ENCODE measurements around the gene FLT3LG. TPM values are rescaled to one million over a fixed set of nuclear protein-coding genes. Genes with fewer than 3 reads are reported as not detected.

Gene FLT3LG
- total RNA-seq, 1 donor from 2014 or later = 3.0 TPM

- no peak overlapping the region for H3K4me3 ChIP-seq (ENCODE audit: low read depth, low read length)
- H3K36me3 ChIP-seq (ENCODE audit: control insufficient read depth, insufficient read depth, low read length) = no peaks in the 10 kb centered on the region
- no peak for DNase-seq (ENCODE audit: low read depth)
- H3K27me3 ChIP-seq (ENCODE audit: control insufficient read depth, insufficient read depth, low read length) = peaks cover 98% of the 10 kb centered on the region
- TF ChIP-seq, protein P1, sequence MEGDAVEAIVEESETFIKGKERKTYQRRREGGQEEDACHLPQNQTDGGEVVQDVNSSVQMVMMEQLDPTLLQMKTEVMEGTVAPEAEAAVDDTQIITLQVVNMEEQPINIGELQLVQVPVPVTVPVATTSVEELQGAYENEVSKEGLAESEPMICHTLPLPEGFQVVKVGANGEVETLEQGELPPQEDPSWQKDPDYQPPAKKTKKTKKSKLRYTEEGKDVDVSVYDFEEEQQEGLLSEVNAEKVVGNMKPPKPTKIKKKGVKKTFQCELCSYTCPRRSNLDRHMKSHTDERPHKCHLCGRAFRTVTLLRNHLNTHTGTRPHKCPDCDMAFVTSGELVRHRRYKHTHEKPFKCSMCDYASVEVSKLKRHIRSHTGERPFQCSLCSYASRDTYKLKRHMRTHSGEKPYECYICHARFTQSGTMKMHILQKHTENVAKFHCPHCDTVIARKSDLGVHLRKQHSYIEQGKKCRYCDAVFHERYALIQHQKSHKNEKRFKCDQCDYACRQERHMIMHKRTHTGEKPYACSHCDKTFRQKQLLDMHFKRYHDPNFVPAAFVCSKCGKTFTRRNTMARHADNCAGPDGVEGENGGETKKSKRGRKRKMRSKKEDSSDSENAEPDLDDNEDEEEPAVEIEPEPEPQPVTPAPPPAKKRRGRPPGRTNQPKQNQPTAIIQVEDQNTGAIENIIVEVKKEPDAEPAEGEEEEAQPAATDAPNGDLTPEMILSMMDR (IDR thresholded peaks at IDR 0.05; ENCODE audit: insufficient read depth, low read length, poor library complexity, severe bottlenecking) = no peak
Observed at GRCh38 chr19:49428547-49429451, 45.2 kb upstream of the FLT3LG start.

DNA sequence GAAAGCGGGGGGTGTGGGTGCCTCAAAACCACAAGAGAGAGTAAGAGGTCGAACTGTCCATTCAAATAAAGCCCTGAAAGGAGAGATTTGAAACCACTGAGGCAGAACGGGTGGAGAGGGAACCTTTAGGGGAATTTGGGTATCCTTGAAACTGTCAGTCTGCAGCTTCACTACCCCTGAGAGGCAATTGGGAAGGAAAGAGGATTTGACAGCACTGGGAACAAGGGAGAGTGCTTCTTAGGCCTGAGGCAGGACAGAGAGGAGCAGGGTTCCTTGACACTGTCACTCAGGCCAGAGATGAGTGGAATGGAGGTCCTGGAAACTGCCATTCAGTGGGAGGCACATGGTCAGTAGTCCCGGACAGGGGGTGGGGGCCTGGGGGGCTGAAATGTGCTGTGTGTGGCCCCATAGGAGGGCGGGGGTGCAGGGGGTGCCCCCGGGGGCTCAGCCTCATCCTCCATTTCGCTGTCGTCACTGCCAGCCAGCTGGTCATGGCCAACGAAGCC is 43.8 kb upstream of the FLT3LG start:
- H3K36me3 ChIP-seq (ENCODE audit: control insufficient read depth, insufficient read depth, low read length) = no peaks in the 10 kb centered on the region
- no peak for DNase-seq (ENCODE audit: low read depth)
- H3K4me3 ChIP-seq (ENCODE audit: low read depth, low read length) = no peak overlapping the region
- TF ChIP-seq, protein P1 (IDR thresholded peaks at IDR 0.05; ENCODE audit: insufficient read depth, low read length, poor library complexity, severe bottlenecking) = no peak
- peaks cover 99% of the 10 kb centered on the region for H3K27me3 ChIP-seq (ENCODE audit: control insufficient read depth, insufficient read depth, low read length)

DNA sequence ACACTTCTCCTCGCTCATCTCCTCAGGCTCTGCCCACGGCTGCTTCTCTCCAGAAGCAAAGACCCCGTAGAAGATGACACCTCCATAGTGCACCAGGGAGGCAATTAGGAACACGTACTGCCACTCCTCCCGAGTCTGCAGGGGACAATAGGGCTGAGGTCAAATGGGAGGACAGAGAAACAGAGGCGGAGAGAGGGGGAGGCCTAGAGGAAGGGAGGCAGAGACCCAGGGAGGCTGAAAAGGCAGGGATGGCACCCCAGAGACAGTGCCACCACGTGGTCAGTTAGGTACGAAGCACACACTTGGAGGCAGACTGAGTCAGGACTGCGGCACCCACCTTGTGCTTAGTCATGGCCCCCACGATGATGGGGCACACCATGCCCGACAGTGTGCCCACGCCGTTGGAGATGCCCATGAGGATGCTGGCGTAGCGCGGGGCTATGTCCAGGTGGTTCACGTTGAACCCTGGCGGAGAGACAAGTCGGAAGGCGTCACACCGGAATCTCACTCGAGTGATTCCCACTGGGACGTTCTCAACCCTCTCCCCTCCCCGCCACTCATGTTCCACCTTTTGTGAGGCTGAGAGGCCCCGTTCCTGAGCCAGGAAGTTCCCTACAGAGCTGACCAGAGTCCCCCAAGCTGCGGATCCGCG is 43.2 kb upstream of the FLT3LG start:
- TF ChIP-seq, protein P1 (IDR thresholded peaks at IDR 0.05; ENCODE audit: insufficient read depth, low read length, poor library complexity, severe bottlenecking) = no peak
- no peak for DNase-seq (ENCODE audit: low read depth)
- peaks cover 99% of the 10 kb centered on the region for H3K27me3 ChIP-seq (ENCODE audit: control insufficient read depth, insufficient read depth, low read length)
- H3K4me3 ChIP-seq (ENCODE audit: low read depth, low read length) = no peak overlapping the region
- no peaks in the 10 kb centered on the region for H3K36me3 ChIP-seq (ENCODE audit: control insufficient read depth, insufficient read depth, low read length)

GRCh38 chr19:49431330-49431749 is 42.7 kb upstream of the FLT3LG start:
- no peak for DNase-seq (ENCODE audit: low read depth)
- peaks cover 99% of the 10 kb centered on the region for H3K27me3 ChIP-seq (ENCODE audit: control insufficient read depth, insufficient read depth, low read length)
- no peak overlapping the region for H3K4me3 ChIP-seq (ENCODE audit: low read depth, low read length)
- no peaks in the 10 kb centered on the region for H3K36me3 ChIP-seq (ENCODE audit: control insufficient read depth, insufficient read depth, low read length)
- TF ChIP-seq, protein P1 (IDR thresholded peaks at IDR 0.05; ENCODE audit: insufficient read depth, low read length, poor library complexity, severe bottlenecking) = no peak

- H3K36me3 ChIP-seq (ENCODE audit: control insufficient read depth, insufficient read depth, low read length) = no peaks in the 10 kb centered on the region
- TF ChIP-seq, protein P1 (IDR thresholded peaks at IDR 0.05; ENCODE audit: insufficient read depth, low read length, poor library complexity, severe bottlenecking) = no peak
- H3K4me3 ChIP-seq (ENCODE audit: low read depth, low read length) = no peak overlapping the region
- H3K27me3 ChIP-seq (ENCODE audit: control insufficient read depth, insufficient read depth, low read length) = peaks cover 99% of the 10 kb centered on the region
- DNase-seq (ENCODE audit: low read depth) = no peak
Observed at GRCh38 chr19:49432141-49433073, 41.6 kb upstream of the FLT3LG start.
